Hepatic stellate cell (primary cell): Measurements from ENCODE around the gene ADCY9.
"Not testable (repeated sequence)": the region's sequence is repeated elsewhere in the genome, so short reads cannot be mapped to it uniquely, and the experiment has no call there.

Experiments
- DNase-seq: peaks from one replicate; pipeline ENCODE4 v3.0.0; 2011; ENCODE audit warnings: low spot score

ADCY9 gene

DNA sequence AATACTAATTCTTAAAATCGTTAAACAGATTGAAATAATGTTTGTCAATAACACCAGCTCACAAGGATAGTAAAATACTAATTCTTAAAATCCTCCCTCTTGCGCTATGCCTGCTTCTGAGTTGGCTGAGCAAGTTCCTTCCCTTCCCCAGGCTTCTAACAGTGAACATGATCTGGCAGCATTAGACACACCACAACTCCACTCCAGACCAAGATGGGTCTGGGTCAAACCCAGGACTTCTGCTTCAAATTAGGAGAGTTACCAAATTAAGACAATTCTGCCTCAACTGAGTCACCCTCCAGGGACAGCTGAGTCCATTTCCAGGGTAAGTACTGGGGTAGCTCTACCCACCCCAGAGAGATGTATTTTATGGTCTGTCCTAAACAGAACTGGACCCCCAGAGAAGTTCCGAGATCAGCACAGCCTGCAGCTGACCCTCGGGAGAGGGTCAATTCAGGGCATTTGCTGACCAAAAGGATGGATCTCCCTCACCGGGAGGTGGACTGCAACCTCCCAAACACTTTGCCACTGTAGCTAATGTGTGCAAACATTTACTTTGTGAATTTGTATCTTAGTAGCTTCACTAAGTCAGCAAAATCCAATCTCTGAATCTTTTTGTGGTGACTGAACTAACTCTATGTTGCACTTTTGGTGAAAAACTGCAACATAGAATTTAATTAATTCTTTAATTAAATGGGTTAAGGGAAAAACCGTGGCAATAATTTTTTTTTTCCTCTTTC lies 48.8 kb downstream of the ADCY9 start:
- peak; percentile 37 for DNase-seq

DNA sequence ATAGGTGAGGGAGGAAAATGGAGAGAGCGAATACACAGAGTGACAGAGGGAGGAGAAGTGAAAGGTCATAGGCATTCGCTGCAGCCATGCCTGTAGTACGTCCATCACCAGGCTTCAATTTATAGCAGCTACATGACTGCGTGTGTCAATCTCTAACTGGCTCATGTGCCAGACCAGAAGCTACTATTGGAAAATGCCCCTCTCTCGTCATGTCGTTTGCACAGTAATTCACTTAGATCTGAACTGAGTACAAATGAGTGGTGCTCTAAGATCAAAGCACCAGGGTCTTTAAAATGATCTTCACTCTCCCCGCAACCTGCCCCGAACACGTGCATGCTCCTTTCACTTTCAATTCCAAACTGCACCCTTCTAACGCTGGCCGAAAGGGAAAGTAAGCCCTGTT lies 51.3 kb downstream of the ADCY9 start:
- no peak for DNase-seq

DNA sequence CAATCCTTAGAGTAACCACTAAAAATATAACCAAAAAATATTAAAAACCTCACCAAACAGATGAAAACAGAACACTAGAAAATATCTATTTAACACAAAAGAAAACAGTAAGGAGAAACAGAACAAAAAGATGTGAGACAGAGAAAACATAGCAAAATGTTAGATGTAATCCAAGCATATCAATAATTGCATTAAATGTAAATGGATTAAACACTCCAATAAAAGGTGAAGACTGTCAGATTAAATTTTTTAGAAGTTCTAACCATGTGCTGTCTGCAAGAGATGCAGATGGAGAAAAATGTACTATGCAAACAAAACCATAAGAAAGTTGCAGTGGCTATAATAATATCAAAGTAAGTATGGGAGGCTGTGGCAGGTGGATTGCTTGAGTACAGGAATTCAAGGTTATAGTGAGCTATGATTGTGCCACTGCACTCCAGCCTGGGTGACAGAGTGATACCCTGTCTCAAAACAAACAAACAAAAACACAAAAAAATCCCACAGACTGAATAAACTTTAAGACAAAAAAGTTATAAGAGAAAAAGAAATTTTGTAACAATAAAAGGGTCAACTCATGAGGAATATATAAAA lies 53.9 kb downstream of the ADCY9 start:
- no peak for DNase-seq

DNA sequence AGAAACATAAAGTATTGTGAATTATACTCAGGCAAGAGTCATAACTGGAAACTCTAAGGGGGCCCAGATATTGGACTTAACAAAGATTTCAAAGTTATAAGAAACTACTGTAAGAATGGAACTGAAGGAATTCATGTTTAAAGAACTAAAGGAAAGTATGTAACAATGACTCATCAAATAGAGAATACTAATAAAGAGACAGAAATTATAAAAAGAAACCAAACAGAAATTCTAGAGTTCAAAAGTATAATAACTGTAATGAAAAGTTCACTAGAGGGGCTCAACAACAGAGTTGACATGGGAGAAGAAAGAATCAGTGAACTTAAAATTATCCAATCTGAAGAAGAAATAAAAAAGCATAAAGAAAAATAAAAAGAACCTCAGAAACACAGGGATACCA lies 55.4 kb downstream of the ADCY9 start:
- no peak for DNase-seq

DNA sequence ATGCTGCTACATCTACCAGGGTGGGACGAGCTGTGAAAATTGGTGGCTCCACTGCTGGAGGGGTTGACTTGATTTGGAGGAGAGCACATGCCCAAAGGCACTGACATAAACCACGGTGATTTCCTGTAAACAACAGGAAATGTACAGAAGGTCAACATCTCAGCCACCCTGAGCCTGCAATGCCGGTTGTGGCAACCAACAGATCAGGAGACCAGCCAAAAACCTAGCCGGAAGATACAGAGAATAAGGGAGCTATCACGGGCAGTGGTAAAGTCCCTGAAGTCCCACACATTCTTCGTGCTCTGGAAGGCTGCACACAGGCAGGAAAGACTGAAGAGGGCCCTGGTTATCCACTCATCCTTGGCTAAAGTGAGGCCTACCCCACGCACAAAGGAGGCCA lies 56.2 kb downstream of the ADCY9 start:
- no peak for DNase-seq

DNA sequence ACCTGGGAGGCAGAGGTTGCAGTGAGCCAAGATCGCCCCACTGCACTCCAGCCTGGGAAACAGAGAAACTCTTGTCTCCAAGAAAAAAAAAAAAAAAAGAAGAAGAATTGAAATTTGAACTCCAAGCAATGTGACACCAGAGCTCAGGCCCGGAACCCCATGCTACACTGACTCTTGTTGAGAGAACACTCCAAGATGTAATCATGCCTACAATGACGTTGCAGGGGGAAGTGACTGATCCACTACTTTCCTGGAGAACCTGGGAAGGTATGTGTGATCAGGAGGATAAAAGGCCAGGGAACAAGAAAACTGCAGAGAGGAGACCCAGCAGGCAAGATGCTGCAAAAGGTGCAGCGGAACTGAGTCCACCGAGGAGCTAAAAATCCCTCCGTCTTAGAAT lies 57.9 kb downstream of the ADCY9 start:
- DNase-seq = no peak

DNA sequence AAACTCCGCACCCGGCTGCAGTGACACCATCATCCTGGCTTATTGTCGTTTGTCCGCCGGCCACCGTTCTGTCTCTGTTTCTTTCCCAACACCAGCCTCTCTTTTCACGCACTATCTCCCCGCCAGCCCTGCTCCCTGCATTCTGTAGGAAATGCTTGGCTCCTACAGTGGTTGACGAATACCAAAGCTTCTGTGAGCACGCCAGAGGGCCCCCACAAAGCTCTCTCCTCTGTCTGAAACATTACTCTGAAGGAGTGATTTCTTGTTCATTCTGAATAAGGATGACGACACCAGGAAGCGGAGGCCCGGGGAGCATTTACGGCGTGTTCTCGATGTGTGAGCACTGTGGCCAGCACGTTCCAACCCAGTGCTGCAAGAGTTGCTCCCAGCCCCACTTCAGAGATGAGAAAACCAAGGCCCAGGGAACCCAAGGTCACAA lies 58.8 kb downstream of the ADCY9 start:
- DNase-seq = no peak

DNA sequence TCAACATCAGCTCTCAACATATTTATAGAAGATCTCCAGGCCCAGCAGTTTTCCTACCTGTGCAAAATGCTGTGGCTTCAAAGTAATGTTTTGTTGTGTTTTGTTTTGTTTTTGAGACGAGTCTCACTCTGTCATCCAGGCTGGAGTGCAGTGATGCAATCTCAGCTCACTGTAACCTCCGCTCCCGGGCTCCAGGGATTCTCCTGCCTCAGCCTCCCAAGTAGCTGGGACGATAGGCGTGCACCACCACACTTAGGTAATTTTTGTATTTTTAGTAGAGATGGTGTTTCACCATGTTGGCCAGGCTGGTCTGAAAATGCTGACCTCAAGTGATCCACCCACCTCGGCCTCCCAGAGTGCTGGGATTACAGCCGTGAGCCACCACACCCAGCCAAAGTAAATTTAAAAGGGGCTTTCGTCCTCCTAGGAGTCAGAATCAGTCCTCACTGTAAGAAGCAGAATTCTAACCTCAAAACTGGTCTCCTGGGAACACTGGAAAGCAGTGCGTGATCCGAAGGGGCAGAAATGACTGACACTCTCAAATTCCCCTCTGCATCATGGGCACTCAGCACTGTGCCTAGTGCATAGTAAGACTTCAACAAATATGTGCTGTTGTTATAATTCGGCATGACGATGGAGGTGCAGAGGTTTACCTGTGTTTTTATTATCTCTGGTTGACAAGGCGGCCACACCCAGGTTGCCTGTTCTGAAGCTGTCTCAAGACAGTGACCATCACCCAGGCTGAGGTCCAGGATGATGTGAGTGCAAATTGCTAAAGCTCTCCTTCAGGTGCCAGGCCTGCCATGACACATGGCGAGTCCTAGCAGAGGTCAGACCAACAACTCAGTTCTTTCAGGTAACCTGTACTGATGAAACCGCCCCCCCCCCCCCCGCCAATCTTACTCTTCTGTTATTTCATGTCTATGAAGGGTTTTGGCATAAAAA lies 59.8 kb downstream of the ADCY9 start:
- no peak for DNase-seq

DNA sequence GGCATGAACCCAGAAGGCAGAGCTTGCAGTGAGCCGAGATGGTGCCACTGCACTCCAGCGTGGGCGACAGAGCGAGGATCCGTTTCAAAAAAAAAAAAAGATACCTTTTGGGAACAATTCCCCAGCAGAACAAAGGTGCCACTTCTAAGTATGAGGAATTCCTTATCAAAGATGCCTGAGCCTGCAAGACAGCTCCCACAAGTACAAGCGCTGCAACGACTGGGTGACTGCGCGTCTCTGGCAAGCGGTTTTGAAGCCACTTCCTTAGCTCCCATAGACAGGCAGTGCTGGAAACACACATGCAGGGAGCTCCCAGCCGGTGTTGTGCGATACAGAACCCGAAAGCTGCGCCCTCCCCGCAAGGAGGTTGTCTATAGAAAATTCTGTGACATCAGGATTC lies 60.5 kb downstream of the ADCY9 start:
- DNase-seq = no peak

DNA sequence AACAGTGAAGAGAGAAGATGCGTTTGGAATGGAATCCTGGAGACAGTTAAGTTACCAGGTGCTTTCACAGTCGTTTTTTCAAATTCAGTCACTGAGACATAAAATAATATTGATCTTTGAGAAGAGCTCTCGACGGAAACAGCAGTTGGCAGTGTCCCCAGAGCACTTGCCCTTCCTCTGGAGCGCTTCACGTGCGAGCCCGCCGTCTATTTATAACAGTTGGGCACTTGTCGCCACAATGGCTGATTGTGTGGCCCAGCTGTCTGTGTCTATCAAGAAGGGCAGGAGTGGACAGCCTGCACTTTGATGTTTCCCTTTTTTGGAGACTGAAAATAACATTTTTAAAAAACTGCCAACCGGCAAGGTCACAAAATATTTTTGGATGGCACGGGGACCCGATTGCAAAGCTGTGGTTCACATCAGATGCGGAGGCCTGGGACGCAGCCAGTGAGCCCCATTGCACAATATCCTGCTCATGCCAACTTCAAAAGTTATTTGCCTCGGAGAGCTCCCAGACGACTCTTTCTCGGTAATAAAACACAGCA lies 62.9 kb downstream of the ADCY9 start:
- DNase-seq = peak; percentile 47

DNA sequence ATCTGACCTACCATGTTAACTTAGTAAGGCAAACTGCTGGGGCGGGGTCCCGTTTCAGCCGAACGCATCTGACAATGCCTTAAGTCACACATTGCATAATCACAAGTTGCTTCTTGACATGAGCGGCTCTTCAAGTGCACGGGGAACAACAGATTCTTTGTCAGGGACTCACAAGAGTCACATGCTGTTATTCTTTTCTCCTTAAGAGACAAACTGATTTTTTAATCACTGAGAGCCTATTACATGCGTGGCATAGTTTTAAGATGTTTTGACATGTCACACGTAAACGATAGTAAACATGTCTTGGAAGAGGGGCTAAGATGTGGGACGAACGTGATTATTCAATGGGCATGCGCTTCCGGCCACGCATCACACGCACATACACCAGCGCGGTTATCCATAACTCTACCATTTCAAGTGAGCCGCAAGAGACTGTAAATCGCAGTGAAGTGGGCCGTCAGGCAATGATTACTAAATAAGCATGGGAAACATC lies 63.4 kb downstream of the ADCY9 start:
- peak; percentile 26 for DNase-seq

DNA sequence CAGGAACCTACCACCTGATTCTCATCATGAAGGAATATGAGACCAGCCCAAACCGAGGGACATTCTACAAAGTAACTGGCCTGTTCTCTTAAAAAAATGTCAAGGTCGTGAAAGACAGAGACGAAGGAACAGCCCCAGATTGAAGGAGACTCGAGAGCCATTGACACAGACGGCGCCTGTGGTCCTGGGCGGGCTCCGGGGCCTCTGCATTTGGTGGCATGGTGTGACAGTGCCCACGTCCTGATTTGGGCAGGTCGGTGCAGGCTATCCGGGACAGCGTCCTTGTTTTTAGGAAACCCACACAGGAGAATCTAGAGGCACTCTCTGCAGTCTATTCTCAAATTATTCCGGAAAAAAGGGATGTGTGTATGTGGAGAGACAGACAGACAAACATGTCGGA lies 64.1 kb downstream of the ADCY9 start:
- DNase-seq = no peak

DNA sequence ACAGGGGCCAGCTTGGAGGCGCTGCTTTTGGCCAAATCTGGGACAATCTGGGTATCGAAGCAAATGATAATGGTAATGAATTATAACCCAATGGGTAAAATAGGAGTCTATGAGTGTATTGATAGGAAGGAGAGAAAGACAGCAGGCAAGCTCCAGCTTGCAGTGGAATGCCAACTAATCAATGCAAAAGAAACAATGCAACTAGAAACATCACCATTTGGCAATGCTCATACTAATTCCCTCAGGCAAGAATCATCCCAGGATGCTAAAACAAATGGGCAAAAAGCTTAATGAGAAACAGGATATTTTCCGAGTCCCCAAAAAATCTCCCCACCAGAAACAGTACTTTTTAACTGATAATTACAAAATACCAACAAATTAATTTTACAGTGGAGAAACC lies 64.7 kb downstream of the ADCY9 start:
- no peak for DNase-seq

DNA sequence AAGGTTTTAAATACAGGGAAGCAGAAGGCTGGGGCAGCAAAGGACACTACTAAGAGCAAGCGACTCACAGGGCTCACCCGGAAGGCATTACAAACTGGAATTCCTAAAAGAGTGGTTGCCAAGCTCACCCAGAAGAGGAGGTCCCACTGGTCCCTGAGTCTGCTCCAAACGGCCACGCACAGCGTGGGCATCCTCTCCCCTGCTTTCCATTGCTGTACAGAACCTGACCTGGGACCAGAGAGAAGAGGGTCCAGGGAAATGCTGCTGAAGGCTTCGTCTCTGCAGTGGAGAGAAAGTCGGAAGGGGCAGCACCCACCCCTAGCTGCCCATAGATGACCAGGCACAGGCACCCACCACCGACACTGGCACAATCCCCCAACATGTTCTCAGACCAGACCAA lies 67.2 kb downstream of the ADCY9 start:
- no peak for DNase-seq

DNA sequence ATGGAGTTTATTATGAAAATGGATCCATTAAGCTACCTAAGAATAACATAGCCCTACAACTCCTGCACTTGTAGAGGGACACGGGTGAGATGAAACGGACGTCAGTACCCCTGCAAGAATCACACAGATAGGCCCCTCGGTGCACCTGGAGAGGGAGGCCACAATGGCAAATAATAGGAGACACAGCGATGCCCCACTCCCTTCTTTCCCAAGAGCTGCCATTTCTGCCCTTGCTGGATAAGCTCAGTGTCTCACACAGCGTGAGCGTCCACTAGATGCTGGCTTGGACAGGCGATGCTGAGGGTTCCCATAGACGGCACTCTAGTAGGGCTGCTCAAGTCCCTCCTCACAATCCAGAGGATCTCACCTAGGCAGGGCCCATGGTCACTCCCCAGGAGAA lies 67.8 kb downstream of the ADCY9 start:
- DNase-seq = no peak

DNA sequence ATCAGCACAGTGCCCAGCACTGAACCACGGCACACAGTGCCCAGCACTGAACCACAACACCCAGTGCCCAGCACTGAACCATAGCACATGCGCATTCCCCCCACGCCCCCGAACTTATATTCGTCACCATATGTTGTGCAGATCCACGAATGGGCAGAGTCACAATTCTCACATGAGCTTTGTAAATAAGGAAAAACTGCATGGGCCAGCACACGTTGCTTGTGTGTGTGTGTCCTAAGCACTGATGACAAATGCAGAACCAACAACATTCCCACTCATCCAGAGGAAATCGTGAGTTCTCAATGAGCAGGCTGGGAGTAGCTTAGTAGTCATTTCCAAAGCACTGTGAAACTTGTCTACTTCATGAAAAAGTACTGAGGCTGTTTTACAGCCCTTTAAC lies 70.0 kb downstream of the ADCY9 start:
- DNase-seq = no peak

DNA sequence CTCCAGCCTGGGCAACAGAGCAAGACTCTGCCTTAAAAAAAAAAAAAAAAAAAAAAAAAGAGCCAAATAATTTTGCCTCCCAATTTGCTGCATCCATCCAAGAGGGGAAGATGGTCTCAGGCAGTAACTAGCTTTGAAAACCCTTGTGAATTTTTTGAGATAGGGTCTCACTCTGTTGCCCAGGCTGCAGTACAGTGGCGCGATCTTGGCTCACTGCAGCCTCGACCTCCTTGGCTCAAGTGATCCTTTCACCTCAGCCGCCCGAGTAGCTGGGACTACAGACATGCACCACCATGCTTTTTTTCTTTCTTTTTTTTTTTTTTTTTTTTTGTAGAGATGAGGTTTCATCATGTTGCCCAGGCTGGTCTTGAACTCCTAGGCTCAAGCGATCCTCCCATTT lies 70.7 kb downstream of the ADCY9 start:
- DNase-seq = not testable (repeated sequence)

DNA sequence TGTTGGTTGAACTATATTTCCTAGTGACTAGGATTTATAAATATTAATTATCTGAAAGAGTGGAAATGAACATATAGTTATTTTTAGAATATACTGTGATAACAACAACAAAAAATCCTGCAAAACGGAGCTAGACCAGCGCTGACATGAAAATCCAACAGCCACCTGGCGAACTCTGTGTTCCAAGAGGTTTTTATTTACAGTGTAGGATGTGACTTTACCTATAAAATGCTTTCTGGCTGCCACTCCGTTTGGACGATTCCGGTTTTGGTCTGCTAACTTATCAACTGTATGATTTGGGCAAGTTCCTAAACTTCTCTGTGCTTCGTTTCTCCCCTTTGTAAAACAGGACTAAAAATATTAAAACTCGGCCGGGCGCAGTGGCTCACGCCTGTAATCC lies 73.7 kb downstream of the ADCY9 start:
- no peak for DNase-seq

DNA sequence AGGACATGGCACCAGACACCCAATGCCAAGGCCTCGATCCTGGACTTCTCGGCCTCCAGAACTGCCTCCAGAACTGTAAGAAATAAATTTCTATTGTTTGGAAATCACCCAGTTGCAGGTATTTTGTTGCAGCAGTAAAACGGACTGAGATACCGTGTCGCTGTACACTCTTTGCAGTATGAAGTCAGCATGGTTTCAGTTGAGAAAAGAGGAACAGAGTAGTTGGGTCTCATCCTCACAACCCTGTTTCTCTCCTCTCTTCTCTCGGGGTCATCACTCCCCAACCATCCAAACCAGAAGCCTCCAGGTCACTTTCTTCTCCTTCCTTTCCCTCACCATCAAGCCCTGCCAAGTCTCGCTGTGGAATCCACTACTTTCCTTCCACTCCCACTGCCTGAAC lies 77.8 kb downstream of the ADCY9 start:
- DNase-seq = no peak

DNA sequence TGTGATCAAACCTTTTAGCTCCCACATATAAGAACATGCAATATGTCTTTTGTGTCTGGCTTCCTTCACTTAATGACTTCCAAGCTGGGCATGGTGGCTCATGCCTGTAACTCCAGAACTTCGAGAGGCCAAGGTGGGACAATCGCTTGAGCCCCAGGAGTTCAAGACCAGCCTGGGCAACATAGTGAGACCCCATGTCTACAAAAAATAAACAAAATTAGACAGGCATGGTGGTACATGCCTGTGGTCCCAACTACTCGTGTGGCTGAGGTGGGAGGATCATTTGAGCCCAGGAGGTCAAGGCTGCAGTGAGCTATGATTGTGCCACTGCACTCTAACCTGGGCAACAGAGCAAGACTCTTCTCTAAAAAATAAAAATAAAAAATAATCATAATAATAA lies 79.3 kb downstream of the ADCY9 start:
- DNase-seq = not testable (repeated sequence)

DNA sequence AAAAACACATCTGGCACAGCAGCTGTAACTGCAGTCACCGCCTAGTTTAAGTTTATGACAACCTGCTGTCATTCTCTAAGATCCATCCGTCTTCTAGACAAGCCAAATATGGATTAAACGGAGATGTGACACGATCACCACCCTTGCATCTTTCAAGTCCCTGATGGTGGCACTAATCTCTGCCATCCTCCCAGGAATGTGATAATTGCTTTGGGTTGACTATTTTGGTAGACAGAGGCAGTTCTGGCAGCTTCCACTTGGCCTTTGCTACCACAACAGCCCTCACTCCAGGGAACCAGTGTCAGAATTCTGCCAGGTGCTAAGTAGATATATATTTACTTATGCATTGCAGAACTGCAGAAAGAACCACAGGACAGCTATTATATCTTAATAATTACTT lies 81.3 kb downstream of the ADCY9 start:
- no peak for DNase-seq

DNA sequence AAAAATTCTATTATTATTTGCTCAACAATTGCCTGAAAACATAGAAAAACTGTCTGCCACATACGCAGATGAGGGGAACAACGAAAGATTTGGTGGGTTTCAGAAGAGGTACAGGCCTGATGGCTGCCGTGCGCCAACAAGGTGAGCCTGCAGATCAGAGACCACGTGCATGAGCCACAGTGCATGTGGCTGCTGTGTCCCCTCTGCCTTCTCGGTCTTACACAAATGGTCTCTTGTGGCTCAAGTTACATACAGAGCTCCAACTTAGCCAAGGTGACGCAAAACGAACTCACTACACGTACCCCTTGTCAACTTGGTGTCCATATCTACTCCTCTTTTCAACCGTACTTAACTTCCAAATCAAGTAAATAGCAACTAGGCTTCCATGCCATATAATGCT lies 82.3 kb downstream of the ADCY9 start:
- DNase-seq = no peak

DNA sequence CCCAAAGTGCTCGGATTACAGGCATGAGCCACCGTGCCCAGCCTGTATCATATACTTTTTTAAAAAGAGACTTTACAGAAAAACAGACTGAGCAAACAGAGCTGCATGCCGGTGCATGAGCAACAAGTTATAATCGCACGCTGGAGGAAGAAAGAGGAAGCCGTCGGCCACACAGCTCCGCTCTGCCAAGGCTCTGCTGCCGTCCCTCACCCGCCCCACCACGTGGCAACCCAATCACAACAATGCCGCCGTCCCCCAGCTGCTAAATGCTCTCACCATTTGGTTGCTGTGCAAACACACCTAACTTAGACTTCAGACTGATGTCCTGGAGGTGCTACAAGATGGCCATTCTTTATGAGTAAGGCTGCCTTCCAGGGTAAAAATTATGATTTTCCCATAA lies 83.5 kb downstream of the ADCY9 start:
- no peak for DNase-seq
